ENCODE results near the gene KIF5B.
"Not testable (repeated sequence)": the region's sequence is repeated elsewhere in the genome, so short reads cannot be mapped to it uniquely, and the experiment has no call there.

The KIF5B gene

DNA sequence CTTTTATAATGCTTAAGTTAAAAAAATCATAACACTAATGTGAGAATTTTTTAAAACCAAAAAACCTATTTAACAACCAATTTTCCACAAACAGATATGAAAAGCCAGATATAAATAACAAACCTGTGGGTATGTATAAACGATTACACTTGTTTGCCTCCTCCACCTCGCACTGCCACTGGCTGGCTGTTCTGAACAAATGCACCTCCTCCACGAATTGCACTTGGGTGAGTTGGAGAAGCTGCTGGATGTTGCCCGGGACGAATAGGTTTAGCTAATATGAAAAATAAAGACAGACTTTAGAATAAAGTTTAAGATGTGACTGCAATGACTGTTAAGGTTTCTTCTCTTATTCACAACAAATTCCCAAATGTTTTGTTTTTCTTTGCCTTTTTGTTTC lies 40.8 kb downstream of the KIF5B start:
- DNase-seq (ENCODE audit: low read depth in 2 of 2), result no peak

DNA sequence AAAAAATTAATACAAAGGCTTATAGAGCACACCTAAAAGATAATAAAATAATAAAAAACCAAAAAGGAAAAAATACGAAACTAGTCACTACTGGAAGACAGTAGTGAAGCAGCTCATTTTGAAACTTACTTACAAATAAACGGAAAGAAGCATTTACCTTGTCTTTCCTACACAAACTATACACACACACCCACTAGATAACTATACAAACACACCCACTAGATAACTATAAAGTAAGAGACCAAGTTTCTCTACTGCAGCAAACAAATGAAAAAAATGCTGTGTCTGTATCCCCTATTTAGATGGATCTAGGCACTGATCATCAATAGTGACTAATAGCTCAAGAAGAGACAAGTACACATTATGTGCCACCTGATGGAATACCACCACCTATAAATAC lies 49.2 kb downstream of the KIF5B start:
- no peak for DNase-seq (ENCODE audit: low read depth in 2 of 2)

DNA sequence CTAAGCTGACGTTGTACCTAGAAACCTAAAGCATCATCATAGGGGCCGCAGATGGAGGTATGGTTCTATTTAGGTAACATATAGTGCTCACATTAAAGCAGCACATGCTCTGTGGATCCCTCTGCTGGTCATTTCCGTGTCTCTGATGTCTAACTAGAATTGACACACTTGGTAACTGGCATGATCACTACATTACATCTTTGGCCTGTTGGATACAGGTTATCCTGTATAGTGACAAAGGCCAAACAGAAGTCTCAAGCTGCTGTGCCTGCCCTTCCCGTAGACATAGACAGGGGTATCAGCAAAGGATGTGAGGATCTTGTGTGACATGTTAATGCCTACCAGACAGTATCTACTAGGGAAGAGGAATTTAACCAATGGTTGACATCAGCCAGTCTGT lies 51.2 kb downstream of the KIF5B start:
- peak in 1 of 2 donors; percentile 7 for DNase-seq (ENCODE audit: low read depth in 2 of 2)

DNA sequence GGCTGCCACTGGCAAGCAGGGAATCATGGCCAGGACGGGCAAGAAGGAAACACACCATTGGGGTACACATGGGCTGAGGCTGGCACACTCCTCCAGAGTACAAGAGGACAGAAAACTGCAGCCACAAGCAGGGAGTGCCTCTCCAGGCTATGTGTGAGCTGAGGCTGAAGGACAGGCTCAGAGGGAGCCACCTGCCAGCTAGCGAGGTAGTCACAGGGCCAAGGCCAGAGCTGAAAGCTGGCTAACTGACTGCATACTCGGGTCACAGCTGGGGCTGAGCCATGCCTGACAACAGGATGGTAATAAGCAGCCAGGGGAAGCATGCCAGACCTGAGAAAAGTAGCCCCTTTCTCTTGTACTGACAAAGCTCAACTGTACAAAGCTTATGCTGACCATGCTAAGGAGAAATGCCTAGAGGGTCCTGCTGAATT lies 52.0 kb downstream of the KIF5B start:
- no peak for DNase-seq (ENCODE audit: low read depth in 2 of 2)

DNA sequence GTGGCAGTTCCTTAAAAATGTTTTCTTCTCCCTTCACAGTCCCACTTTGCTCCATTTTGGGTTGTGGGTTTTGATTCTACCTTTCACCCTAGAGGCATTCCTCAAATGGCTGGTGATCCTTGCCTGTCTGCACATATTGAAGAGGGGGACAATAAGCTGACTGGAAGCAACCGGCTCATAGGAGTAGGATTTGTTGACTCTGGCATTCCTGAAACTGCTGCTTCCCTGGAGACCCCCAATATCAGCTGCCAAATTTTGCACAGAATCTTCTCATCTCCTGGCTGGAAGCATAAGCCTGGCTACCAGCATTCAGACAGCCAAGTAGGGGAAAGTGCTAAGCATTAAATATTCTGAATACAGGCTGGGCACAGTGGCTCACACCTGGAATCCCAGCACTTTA lies 53.7 kb downstream of the KIF5B start:
- no peak for DNase-seq (ENCODE audit: low read depth in 2 of 2)

DNA sequence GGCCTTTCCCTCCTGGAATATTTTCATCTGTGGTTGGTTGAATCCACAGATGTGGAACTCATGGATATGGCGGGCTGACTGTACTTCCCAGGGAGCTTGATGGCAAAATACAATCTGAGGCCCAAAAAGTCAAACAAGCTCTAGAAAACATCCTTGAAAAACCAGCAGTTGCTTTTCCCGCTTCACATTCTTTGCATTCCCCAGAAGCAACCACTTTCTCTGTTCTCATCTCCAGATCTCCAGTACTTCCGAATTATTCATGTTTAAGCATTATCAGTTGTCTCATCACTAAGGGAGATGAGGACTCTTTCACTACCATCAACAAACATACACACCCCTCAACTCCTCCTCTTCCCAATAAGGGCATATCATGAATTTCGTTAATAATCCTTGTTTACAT lies 55.3 kb downstream of the KIF5B start:
- no peak for DNase-seq (ENCODE audit: low read depth in 2 of 2)

DNA sequence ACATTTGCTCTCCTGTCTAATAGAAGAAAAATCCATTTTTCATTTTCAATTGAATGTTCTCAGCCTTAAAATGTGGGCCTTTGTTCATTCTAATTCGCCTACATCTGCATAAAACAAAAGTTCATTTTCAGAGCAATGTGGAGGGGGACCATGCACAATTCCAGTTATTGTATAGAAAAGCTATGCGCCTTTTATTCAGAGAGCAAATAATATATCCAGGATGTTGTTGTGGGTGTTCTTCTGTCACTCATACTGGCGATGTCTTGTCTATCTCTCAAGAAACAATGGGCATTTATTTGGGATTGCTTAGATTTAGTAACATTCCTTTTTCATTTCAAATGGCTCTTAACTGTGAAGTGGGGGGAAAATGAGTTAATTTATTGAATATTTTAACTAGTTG lies 56.4 kb downstream of the KIF5B start:
- no peak for DNase-seq (ENCODE audit: low read depth in 2 of 2)

DNA sequence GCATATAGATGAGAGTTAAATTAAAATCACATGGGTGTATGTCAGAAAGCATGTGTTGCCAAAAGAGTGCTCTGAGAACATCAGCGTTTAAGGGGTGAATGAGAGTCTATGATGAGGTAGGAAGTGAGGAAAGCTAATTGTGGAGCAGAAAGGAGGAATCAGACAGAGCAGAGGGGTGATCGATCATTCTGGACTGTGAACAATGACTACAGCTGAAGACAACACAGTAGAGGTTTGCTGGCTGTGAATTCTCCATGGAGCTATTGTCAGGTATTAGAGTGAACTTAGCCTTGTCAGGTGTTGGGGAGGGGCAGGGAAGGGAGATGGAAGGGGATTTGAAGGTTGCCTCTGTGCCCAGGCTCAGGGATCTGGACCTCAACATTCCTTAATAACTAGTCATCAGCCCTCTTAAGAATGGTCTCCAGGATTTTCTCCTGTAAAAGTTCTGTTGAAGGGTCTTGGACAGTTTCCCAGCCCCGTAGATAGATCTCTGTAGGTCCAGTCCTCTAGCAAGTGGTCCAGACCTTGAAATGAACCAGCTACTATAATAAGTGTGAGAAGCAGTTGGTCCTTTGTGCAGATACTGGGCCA lies 57.1 kb downstream of the KIF5B start:
- DNase-seq (ENCODE audit: low read depth in 2 of 2), result no peak

DNA sequence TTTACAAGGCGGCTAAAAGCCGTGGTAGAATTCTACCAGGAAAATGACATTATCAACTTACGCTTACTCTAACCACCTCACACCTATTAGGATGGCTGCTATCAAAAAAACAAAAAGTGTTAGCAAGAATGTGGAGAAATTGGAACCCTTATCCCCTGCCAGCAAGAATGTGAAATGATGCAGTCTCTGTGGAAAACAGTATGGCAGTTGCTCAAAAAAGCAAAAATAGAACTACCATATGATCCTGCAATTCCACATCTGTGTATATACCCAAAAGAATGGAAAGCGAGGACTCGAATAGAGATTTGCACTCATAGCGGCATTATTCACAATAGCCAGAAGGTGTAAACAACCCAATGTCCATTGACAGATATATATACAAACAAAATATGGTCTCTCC lies 61.3 kb downstream of the KIF5B start:
- DNase-seq (ENCODE audit: low read depth in 2 of 2), result no peak

DNA sequence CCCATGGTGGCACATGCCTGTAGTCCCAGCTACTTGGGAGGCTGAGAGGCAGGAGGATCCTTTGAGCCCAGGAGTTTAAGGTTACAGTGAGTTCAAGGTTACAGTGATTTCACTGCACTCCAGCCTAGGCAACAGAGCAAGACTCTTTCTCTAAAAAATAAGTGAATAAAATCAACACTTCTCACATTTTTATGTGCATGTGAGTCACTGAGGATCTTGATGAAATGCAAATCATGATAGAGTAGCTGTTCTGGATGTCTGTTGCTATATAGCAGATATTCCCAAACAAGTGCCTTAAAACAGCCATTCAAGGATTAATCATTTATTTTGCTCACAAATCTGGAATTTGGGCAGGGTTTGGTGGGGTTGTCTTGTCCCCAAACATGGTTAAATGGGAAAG lies 65.3 kb downstream of the KIF5B start:
- DNase-seq (ENCODE audit: low read depth in 2 of 2), result no peak

DNA sequence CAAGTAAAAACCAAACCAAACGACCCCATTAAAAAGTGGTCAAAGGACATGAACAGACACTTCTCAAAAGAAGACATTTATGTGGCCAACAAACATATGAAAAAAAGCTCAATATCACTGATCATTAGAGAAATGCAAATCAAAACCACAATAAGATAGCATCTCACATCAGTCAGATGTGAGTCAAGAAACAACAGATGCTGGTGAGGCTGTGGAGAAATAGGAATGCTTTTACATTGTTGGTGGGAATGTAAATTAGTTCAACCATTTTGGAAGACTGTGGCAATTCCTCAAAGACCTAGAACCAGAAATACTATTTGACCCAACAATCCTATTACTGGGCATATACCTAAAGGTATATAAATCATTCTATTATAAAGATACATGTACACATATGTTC lies 68.4 kb downstream of the KIF5B start:
- not testable (repeated sequence) for DNase-seq (ENCODE audit: low read depth in 2 of 2)

DNA sequence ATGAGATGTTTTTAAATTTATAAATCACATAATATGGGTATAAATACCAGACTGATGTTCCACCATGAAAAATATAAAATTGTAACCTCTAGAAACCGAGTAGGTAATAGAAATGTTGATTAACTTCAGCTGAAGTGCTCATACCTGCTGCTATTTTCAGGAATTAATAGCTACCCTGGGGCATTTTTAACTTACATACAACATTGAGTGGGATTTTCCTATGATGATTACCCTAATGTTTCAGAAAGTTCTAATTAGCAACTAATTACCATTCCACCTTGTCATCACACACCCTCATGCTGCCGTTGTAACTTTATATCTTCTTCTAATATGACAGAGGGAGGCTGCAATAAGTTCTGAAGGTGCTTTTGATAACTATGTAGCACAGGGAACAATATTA lies 74.1 kb downstream of the KIF5B start:
- no peak for DNase-seq (ENCODE audit: low read depth in 2 of 2)

DNA sequence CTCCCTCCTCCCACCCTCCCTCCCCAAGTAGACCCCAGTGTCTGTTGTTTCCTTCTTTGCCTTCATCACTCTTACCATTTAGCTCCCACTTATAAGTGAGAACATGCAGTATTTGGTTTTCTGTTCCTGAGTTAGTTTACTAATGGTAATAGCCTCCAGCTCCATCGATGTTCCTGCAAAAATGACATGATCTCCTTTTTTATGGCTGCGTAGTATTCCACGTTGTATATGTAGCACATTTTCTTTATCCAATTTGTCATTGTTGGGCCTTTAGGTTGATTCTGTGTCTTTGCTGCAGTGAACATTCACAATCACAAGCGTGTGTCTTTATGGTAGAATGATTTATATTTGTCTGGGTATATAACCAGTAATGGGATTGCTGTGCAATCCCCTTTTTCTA lies 75.8 kb downstream of the KIF5B start:
- DNase-seq (ENCODE audit: low read depth in 2 of 2), result no peak

DNA sequence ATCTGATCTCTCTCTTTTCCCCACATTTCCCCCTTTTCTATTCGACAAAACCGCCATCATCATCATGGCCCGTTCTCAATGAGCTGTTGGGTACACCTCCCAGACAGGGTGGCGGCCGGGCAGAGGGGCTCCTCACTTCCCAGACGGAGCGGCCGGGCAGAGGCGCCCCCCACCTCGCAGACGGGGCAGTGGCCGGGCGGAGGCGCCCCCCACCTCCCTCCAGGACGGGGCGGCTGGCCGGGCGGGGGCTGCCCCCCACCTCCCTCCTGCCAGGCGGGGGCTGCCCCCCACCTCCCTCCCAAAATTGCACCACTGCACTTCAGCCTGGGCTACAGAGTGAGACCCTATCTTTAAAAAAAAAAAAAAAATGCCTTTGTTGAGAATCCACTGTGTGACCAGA lies 77.2 kb downstream of the KIF5B start:
- DNase-seq (ENCODE audit: low read depth in 2 of 2), result not testable (repeated sequence)

DNA sequence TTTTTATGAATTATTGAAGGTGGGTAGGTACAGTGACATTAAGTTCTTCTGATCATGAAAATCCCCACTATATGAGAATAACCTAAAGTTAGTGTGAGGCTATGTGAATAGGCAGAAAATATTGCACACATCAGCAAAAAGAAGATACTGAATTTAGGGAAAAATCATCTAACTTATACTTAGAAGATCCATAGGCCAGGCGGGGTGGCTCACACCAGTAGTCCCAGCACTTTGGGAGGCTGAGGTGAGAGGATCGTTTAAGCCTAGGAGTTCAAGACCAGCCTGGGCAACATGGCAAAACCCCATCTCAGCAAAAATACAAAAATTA lies 78.1 kb downstream of the KIF5B start:
- no peak for DNase-seq (ENCODE audit: low read depth in 2 of 2)

DNA sequence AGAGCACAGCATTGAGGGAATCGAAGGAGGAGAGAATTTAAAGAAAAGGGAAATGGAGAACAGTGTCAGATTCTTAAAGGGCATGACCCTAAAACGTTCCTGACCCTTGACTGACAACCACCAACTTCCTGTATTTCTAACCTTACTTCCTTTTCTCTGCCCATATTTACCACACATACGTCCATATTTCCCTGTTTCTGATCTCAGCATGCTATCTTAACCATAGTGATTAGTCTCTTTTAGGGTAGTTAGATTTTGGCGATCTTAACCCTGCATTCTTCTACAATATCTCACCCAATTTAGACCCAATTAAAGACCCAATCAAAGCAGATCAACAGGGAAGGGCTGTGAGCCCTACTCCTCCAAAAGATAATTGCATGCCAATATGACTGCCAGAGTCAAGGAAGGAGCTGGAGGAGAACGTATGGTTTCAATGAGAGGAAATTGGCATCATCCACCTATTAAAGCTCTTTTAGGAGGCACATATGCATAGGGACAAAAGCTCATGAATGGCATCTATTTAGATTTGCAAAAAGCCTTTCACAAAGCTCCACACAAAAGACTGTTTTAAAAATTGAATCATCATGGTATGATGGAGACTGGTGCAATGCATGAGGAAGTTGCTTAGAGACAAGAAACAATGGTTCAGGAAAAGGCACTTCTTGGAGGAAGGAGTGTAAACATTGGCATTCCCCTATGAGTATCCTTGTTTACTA lies 78.6 kb downstream of the KIF5B start:
- no peak for DNase-seq (ENCODE audit: low read depth in 2 of 2)

DNA sequence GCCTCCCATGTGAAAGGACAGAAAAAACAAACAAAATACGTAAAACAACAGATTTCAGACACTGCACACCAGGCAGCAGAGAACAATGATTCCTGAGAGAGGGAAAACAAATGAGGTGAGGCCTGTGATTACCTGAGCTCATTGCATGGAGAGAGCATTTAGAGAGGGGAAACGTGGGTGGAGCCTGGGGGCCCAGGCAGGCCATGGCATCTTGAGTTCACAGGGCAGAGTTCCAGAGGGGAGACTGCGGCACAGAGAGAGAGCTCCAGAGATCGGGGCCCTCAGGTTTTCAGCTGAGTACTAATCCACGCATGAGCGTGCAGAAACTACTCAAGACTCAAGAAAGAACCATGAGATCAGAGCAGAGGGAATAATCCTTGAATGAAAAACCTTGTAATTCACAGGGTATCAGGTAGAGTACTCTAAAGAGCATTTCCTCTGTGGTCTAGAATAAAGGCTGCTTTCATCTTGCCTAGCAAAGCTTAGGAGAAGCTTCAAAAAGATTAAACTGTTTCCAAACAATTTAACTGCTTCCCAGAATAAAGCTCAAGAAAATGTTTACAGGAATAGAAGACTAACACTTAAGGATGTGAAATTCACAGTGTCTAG lies 81.0 kb downstream of the KIF5B start:
- no peak for DNase-seq (ENCODE audit: low read depth in 2 of 2)

DNA sequence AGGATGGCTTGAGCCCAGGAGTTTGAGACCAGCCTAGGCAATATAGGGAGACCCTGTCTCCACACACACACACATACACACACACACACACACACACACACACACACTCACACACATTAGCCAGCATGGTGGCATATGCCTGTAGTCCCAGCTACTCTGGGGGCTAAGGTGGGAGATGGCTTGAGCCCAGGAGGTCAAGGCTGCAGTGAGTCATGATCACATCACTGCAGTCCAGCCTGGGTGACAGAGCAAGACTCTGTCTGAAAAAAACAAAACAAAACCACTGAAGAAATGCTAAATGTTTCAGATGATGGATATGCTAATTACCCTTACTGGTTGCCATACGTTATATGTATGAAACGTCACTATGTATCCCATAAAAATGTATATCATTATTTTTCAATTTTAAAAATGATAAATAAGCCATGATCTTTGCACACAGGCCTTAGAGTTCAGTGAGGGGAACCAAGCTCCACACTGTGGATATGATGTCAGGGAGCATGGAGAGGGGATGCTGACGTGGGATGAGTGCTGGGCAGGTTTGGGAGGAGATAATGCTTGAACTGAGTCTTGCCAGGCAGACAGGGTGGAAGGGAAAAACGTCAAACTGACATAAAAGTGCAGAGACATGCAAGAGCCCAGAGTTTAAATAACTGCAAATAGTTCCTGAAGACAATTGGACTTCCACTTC lies 81.6 kb downstream of the KIF5B start:
- no peak for DNase-seq (ENCODE audit: low read depth in 2 of 2)

DNA sequence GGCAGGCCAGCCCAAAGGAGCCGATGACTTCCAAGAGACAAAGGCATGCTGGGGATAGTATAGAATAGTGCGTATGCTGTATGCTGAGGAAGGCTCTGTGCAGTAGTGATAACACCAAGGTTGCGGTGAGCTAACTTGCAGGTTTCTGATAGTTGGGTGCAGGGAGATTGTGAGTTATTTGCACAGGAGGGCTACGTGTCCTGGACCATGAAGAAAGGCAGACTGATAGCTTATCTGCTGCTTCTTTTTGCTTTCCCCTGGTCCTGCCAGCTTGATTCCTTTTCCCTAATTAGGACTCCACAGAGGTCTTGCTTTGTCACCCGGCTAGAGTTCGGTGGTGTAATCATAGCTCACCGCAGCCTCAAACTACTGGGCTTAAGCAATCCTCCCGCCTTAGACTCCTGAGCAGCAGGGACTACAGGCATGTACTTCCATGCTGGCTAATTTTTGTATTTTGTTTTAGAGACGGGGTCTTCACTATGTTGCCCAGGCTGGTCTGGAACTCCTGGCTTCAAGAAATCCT lies 83.6 kb downstream of the KIF5B start:
- no peak for DNase-seq (ENCODE audit: low read depth in 2 of 2)

DNA sequence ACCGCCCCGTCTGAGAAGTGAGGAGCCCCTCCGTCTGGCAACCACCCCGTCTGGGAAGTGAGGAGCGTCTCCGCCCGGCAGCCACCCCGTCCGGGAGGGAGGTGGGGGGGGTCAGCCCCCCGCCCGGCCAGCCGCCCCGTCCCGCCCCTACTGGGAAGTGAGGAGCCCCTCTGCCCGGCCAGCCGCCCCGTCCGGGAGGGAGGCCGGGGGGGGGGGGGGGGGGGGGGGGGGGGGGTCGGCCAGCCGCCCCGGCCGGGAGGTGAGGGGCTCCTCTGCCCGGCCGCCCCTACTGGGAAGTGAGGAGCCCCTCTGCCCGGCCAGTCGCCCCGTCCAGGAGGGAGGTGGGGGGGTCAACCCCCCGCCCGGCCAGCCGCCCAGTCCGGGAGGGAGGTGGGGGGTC lies 86.4 kb downstream of the KIF5B start:
- DNase-seq (ENCODE audit: low read depth in 2 of 2), result not testable (repeated sequence)

DNA sequence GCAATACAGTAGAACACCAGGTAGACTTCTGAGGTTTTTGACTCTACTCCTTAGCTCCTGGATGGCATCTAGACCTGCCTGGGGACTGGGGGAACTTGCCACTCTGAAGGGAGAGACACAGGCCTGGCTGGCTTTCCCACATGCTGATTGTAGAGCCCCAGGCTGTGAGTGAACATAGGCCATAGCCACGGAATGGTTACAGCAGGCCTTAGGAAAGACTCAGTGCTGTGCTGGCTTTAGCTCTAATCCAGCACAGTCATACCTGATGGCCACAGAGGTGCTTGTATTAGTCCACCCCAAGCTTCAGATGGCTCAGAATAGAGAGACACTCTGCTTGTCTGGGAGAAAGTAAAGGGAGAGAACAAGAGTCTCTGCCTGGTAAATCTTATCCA lies 92.6 kb downstream of the KIF5B start:
- no peak for DNase-seq (ENCODE audit: low read depth in 2 of 2)

DNA sequence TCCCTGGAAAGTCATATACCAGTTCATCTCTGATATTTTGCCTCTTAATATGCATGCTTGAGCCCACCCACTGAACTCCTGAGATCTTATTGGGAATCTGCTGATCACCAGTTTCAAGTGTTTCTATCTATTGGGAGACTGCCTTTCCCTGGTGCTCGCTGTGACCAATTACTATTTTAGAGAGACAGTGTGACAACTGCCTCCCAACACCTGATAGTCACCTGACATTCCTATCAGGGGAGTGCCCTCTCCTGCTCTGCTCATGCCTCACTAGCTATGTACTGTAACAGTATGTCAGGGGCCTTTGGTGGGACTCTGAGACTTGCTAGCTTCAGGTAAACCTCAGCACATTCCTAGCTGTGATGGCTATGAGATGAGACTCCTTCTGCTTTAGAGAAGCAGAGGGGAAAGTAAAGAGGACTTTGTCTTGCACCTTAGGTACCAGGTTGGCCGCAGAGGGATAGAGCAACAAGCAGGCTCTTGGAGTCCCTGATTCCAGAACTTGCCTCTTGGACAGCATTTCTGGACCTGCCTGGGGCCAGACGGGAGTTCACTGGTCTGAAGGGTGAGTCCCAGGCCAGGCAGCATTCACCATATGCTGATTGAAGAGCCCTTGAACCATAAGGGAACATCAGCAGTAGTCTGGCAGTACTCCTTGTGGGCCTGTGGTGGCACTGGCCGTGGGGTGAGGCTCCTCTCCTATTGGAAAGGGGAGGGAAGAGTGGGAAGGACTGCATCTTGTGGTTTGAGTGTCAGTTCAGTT lies 93.2 kb downstream of the KIF5B start:
- no peak for DNase-seq (ENCODE audit: low read depth in 2 of 2)
